K562 (cell line): ENCODE data around the gene MAN1A1.

Experiments
- CTCF ChIP-seq, 3 experiments: IDR thresholded peaks in 2 of 3; conservative IDR thresholded peaks in 1 of 3; 2 replicates each; pipeline ENCODE4 v1.5.1; 2011 to 2012; ENCODE audit warnings: low read length in 3 of 3, mild to moderate bottlenecking in 3 of 3, control low read depth in 2 of 3, improper control_type of control experiment in 1 of 3, inconsistent platforms in 1 of 3, low read depth in 1 of 3, mixed read lengths in 1 of 3, moderate library complexity in 1 of 3; ENCODE audit not compliant: insufficient read depth in 2 of 3
- ELK1 ChIP-seq: sonication (generic); formaldehyde crosslinking; IDR thresholded peaks from 2 replicates; pipeline ENCODE4 v1.8.1; 2022; ENCODE audit warnings: missing genetic modification reagents
- KLF1 ChIP-seq: fragments of 450-650 bp; IDR thresholded peaks from 2 replicates; pipeline ENCODE4 v1.6.1; 2016; ENCODE audit warnings: missing genetic modification characterization, missing compliant biosample characterization
- MED1 ChIP-seq: sonication (generic); formaldehyde crosslinking; IDR thresholded peaks from 2 replicates; pipeline ENCODE4 v1.8.1; 2023; ENCODE audit warnings: missing genetic modification reagents, borderline replicate concordance
- SIN3A ChIP-seq, 2 experiments: fragments of 150-350 bp in 1 of 2; IDR thresholded peaks; 2 replicates each; pipeline ENCODE4 v1.6.1; 2011 to 2016; ENCODE audit warnings: borderline replicate concordance in 2 of 2, low read depth in 2 of 2, low read length in 2 of 2, mild to moderate bottlenecking in 2 of 2, moderate library complexity in 2 of 2; ENCODE audit not compliant: control insufficient read depth in 1 of 2
- ZNF24 ChIP-seq: fragments of 450-650 bp; IDR thresholded peaks from 2 replicates; pipeline ENCODE4 v1.6.1; 2016

GRCh38 chr6:119283214-119283613 lies 66.3 kb downstream of the MAN1A1 start:
- TF ChIP-seq KLF1 (tag): no peak
- TF ChIP-seq ZNF24: no peak
- no peak for TF ChIP-seq CTCF (IDR thresholded peaks at IDR 0.05 in 2 of 3, conservative IDR thresholded peaks at IDR 0.05 in 1 of 3; ENCODE audit: insufficient read depth in 2 of 3, low read depth in 1 of 3, low read length in 3 of 3)
- no peak for TF ChIP-seq MED1 (CRISPR knock-in tag)
- no peak for TF ChIP-seq ELK1 (CRISPR knock-in tag)
- TF ChIP-seq SIN3A (IDR thresholded peaks at IDR 0.05; ENCODE audit: borderline replicate concordance in 2 of 2, control insufficient read depth in 1 of 2, low read depth in 2 of 2, low read length in 2 of 2): no peak
